Activated naive CD4-positive, alpha-beta T cell (primary cell): ENCODE data around the gene BAG3.
"Not testable (repeated sequence)": the region's sequence is repeated elsewhere in the genome, so short reads cannot be mapped to it uniquely, and the experiment has no call there.

Experiments used
- DNase-seq, 4 experiments: peaks; one replicate each; lab custom pipeline; 2025; lab: John Stamatoyannopoulos, UW

BAG3 gene

DNA sequence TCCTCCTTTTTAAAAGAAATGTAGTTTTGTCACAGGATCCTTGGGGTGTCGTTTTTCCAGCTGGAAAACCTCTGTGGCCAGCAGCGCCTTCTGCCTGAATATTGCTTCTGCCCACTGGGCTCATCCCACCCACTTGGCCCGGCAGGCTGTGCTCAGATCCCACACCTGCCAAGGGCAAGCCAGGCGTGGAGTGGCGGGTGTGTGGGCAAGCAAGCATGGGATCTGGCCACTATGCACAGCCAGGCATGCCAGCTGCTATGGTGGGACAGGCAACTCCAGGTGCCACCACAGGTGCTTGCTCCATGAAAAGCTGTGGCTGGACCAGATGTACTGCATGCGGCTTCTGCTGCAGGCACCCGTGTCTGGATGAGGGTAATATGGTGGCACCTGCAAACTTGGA, 43.4 kb downstream of the BAG3 start:
- no peak for DNase-seq

GRCh38 chr10:119700321-119700954, 49.3 kb downstream of the BAG3 start:
- DNase-seq = no peak

- DNase-seq = no peak
Observed at GRCh38 chr10:119701861-119702260, 50.7 kb downstream of the BAG3 start.

DNA sequence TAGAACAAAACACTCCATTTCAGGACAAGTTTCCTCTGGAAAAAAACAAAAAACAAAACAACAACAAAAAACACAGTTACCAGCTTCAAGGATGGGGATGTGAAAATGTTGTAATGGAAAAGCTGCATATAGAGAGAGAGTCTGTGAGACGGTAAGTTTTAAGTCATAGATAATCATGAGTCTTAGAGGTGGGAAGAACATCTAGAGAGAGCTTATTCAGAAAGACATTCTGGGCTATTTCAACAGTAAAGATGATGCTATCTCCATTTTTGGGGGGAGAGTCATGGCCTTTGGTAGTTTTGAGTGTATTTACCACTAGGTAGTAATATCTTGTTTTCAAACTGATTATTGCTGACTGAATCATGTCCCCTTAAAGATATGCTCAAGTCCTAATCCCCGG, 51.4 kb downstream of the BAG3 start:
- DNase-seq = no peak

DNA sequence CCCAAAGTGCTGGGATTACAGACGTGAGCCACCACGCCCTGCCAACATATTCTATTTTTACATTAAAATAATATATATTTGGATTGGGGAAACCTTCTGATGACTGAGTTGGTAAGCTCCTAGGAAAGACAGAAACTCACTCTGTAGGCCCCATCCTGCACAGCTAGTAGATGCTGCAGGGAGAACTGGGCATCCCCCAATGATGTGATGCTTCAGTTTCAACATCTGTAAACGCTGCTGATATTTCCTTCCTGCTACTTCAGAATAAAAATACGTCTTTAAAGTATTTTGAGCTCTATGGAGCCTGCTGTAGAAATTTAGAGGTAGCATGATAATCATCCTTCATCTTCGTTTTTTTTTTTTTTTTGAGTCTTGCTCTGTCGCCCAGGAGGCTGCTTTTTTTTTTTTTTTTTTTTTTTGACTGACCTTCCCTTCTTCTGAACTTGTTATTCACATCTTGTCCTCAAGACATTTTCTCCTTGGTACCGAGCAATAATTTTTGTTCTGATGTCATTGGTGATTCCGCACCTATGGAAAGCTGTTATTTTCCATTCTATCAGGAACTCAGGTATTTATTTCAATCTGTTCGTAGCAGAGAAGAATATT, 52.8 kb downstream of the BAG3 start:
- DNase-seq = no peak

DNA sequence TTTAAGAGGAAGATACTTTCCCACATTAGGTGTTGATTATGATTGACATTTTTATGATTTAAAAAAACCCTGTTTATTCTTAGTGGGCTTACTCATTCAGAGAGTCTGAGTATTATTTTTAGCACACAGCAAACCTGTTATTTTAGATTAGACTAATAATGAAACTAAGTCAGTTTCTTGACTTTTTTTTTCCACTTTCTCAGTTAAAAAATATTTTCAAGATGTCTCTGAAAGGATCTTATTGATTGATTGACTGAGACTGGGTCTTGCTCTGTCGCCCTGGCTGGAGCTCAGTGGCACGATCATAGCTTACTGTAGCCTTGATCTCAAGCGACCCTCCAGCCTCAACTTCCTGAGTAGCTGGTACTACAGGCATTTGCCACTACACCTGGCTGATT, 54.3 kb downstream of the BAG3 start:
- DNase-seq = no peak

DNA sequence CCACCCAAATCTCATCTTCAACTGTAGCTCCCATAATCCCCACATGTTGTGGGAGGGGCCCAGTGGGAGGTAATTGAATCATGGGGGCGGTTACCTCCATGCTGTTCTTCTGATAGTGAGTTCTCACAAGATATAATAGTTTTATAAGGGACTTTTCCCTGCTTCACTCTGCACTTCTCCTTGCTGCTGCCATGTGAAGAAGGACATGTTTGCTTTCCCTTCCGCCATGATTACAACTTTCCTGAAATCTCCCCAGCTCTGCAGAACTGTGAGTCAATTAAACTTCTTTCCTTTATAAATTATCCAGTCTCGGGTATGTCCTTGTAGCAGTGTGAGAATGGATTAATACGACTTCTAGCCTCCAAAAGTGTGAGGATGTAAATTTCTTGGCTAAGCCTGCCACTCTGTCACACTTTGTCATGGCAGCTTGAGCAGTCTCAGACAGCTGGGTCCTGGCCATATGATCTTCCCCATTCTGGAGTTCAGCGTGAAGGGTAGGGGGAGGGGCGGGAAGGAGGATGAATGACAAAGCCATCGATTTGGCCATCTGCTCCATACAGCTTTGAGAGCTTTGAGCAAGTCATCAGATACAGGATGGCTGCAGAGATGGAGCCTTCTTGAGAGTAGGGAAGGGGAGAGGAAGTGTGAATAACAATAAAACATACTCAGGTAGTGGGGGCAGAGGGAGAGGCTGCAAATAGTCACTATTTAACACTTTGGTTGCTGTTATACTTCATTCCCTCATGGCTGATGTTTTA, 55.5 kb downstream of the BAG3 start:
- DNase-seq = no peak

DNA sequence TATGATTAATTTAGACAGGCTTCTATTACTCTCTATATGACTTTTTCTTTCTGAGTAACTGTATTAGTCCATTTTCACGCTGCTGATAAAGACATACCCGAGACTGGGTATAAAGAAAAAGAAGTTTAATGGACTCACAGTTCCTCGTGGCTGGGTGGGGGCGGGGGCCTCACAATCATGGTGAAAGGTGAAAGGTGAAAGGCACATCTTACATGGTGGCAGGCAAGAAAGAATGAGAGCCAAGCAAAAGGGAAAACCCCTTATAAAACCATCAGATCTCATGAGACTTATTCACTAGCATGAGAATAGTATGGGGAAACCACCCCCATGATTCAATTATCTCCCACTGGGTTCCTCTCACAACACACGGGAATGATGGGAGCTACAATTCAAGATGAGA, 56.2 kb downstream of the BAG3 start:
- peak in 1 of 4 experiments; percentile 4 for DNase-seq

- not testable (repeated sequence) for DNase-seq
Observed at GRCh38 chr10:119710935-119711334, 59.8 kb downstream of the BAG3 start.

DNA sequence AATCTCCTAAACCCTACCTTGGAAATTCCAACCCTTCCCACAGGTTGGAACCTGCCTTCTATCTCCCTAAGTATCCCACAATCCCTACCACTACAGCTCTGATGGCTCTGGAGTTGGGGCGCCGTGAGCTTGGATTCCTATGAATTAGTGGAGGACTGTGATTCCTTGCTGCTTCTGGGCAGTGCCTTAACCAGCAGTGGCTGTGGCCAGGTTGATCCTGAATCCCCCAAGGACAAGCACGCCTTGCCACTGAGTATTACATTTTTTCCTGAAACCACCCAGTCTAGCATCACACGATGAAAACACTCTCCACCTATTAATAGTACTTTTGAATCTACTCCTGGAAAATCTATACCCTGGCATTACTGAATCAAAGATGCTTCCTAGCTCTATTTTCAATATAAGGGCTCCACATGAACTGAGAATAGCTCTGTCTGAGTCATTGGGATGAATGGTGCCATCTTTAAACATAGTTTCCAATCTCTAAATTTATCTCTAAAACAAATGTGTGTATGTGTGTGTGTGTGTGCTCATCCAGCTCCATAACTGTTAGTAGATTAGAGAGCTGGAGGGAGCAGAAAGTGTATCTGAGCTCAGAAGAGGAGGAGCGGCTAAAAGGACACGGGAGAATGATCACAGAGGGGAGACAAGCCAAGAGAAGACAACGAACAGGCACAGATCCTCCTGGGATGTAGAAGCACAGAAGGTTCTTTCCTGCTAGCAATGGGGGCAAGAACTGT, 62.7 kb downstream of the BAG3 start:
- DNase-seq = no peak

GRCh38 chr10:119714484-119714816, 63.3 kb downstream of the BAG3 start:
- no peak for DNase-seq

GRCh38 chr10:119715628-119716505, 64.7 kb downstream of the BAG3 start:
- no peak for DNase-seq

- DNase-seq = no peak
Observed at GRCh38 chr10:119723161-119723560, 72.0 kb downstream of the BAG3 start.

DNA sequence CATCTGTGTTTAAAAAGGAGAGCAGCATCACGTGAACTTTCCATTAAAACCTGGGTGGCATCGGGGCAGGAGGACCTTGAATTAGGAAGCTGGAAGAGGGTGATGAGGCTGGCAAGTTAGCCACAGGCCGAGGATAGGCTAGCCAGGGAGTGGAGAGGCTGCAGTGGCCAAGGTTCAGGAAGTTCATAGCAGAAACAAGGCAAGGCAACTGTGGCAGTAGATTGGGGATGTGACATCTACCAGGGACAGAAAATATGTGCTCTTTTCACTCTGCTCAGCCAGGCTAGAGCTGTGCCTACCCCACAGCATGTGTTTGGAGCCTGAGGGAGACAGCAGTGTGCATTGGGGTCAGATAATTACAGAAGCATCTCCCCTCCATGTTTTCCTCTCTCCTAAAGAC, 72.4 kb downstream of the BAG3 start:
- DNase-seq = no peak

DNA sequence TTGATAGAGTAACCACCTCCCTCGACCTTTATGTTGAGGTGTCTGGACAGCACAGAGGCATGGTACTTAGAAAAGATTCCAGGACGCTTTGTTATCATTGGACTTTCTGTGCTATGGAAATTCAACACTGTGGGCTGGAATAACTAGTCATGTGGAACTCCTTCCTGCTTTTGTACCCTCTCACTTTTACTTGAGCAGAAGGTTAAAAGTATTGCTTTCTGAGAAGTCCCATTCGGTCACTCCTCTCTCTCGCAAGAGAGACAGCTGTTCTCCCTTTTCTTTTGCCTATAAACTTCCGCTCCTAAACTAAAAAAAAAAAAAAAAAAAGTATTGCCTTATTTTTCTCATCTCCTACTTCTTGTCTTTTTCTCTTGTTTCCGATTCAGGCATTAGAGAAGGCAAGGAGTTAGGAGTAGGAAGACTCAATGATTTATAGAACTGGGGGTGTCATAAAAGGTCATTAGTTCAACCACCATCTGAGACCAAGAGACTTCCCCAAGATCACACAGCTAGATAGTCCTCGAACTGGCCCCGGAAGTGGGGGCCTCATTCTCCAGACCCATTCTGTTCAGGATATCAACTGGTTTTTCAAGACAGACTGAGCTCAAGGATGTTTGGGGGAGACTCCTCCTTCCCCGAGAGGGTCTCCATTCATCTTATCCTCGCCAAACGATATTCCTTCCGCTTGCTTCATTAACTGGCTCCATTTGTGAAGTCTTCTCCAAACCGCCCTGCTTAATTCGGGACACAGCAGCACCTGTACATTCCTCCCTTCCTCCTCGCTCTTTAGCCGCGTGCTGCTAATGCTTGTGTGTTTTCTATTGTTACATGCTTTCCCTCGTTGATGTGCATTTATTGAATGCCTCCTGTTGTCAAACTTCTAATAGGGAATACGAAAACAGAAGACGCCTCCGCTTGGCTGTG, 73.7 kb downstream of the BAG3 start:
- DNase-seq = no peak

DNA sequence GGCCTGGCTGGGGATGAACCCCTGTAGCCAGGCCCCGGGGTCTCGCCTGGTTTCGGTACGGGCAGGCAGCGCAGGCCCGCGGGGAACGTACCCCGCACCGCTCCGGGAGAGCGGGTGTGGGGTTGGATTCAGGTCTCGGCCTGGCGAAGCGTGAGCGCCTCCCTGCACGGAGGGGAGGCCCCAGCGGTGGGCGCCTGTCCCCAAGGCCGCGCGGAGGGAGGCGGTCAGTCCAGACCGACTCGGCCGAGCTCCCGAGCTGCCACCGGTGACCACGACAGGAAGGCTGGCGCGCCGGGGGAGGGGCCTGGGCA, 74.3 kb downstream of the BAG3 start:
- DNase-seq = no peak

DNA sequence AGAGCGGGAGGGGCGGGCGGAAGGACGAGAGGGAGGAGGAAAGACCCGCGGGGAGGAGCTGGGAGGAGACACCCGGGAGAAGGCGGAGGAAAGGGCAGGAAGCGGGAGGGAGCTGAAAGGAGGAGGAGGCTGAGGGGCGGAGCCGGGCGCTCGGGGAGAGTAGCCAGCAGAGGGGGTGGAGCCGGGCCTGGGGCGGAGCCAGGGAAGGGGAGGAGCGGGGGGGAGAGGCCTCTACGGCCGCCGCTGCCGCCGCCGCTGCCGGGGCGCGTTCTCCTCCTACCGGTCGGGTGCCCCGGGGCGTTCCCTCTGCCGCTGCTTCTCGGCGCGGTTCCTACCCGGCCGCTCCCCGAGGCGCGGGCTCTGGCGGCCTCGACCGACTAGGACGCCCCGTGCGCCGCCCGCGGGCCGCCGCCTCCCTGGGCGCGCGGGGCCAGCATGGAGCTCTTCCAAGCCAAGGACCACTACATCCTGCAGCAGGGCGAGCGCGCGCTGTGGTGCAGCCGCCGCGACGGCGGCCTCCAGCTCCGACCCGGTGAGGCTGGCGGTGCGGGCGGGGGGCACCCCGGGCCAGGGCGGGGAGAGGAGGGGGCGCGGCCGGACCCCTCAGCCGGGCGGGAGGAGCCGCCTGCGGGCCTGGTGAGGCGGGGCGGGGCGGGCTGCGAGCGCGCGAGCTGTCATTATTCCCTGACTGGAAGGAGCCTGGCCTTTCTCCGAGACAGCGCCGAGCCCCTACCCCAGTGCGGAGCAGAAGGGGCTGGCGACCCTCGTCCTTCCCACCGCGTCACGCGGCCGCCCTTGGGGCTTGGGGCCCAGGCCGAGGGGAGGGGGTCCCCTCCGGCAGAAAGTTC, 74.9 kb downstream of the BAG3 start, which contains the start of gene INPP5F:
Gene INPP5F (plus strand): TSS at position 223 of the 848 bp plus-strand sequence. CDS start 213 bp downstream, at position 436.
- peak; percentile 89 to 98 (median 95) for DNase-seq

DNA sequence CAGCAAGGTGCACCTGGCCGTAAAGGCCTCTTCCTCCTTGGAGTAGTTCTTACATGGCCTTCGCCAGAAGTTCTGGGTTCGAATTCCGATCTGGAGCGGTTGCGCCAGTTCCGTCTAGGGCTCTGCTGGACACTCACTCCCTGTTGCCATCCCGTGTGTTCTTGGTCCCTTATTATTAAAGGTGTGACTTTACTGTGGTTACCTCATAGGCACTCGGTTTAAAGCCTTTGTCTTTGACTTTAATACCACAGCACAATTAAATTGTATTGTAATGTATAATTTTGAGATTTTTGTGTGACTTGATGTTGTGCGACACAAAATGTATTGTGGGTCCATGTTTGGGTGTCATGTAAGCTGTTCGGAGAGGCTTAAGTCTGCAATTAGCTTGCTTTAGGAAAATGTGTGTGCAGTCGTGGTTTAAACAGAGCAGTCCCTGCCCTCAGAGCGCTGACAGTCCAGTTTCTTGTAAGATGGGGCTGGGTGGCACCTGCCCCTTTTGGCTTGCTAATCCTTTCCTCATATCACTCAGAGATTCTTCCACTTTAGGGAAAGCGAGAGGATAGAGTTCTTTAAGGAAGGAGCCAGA, 75.6 kb downstream of the BAG3 start:
- no peak for DNase-seq
